Stimulated activated naive CD8-positive, alpha-beta T cell treated with anti-CD3 and anti-CD28 coated beads, Interleukin-15, amount 100 ng/mL, for 72 hours (primary cell): ENCODE results near the gene TMEM86B.

Experiments used
- ATAC-seq: fragments of 150-1000 bp; cut with Tn5 transposase; 2 replicates; pipeline ENCODE4 v1.10.0; 2021; ENCODE audit warnings: mild to moderate bottlenecking, moderate library complexity
- DNase-seq, 2 donors: peaks; one replicate each; pipeline ENCODE4 v3.0.0; 2021 to 2022
- H3K27ac Mint-ChIP-seq, 2 donors: one replicate each; pipeline ENCODE4 v1.8.0; 2022; ENCODE audit warnings: mild to moderate bottlenecking in 2 of 2, mixed read lengths in 2 of 2, moderate library complexity in 2 of 2
- H3K27me3 Mint-ChIP-seq: one replicate; pipeline ENCODE4 v1.8.0; 2022; ENCODE audit warnings: mixed read lengths
- H3K4me1 Mint-ChIP-seq: one replicate; pipeline ENCODE4 v1.8.0; 2022; ENCODE audit warnings: mild to moderate bottlenecking, mixed read lengths
- H3K4me3 Mint-ChIP-seq, 2 donors: one replicate each; pipeline ENCODE4 v1.8.0; 2022; ENCODE audit warnings: mild to moderate bottlenecking in 2 of 2, mixed read lengths in 2 of 2, moderate library complexity in 1 of 2
- H3K9me3 Mint-ChIP-seq, 2 donors: one replicate each; pipeline ENCODE4 v1.8.0; 2022; ENCODE audit warnings: mixed read lengths in 2 of 2

Gene TMEM86B

GRCh38 chr19:55250262-55251036 is 21.9 kb upstream of the TMEM86B start:
- Mint-ChIP-seq H3K9me3 (no peaks in the 10 kb centered on the region), H3K4me3 (peak overlapping the region; percentile 88 to 99), H3K27ac (peak overlapping the region; percentile 77 to 87), H3K27me3 (no peaks in the 10 kb centered on the region), H3K4me1 (peaks cover 70% of the 10 kb centered on the region)
- ATAC-seq (no peak), DNase-seq (no peak)

- H3K27me3 Mint-ChIP-seq = no peaks in the 10 kb centered on the region
- peaks cover 68% of the 10 kb centered on the region for H3K4me1 Mint-ChIP-seq
- no peak for ATAC-seq
- H3K9me3 Mint-ChIP-seq = no peaks in the 10 kb centered on the region
- DNase-seq = no peak
- no peak overlapping the region for H3K4me3 Mint-ChIP-seq
- no peak overlapping the region for H3K27ac Mint-ChIP-seq
Observed at GRCh38 chr19:55249841-55250240, 21.3 kb upstream of the TMEM86B start.

- Mint-ChIP-seq H3K4me3 (no peak overlapping the region), H3K4me1 (peaks cover 71% of the 10 kb centered on the region), H3K27ac (peak overlapping the region; percentile 68 to 93), H3K9me3 (no peaks in the 10 kb centered on the region), H3K27me3 (no peaks in the 10 kb centered on the region)
- ATAC-seq (no peak), DNase-seq (no peak)
Observed at GRCh38 chr19:55248704-55249103, 20.1 kb upstream of the TMEM86B start.

- H3K4me1 Mint-ChIP-seq = peaks cover 66% of the 10 kb centered on the region
- no peak overlapping the region for H3K4me3 Mint-ChIP-seq
- ATAC-seq (no peak), DNase-seq (no peak)
- H3K27me3 Mint-ChIP-seq = no peaks in the 10 kb centered on the region
- H3K9me3 Mint-ChIP-seq = no peaks in the 10 kb centered on the region
- peak overlapping the region in 1 of 2 donors; percentile 68 for H3K27ac Mint-ChIP-seq
Observed at GRCh38 chr19:55248166-55248675, 19.7 kb upstream of the TMEM86B start.

GRCh38 chr19:55247621-55248099 is 19.1 kb upstream of the TMEM86B start:
- H3K4me1 Mint-ChIP-seq = peaks cover 64% of the 10 kb centered on the region
- H3K27ac Mint-ChIP-seq = no peak overlapping the region
- H3K4me3 Mint-ChIP-seq = no peak overlapping the region
- no peaks in the 10 kb centered on the region for H3K27me3 Mint-ChIP-seq
- no peaks in the 10 kb centered on the region for H3K9me3 Mint-ChIP-seq
- no peak for DNase-seq
- no peak for ATAC-seq

GRCh38 chr19:55246462-55247451 is 18.2 kb upstream of the TMEM86B start:
- ATAC-seq (no peak), DNase-seq (no peak)
- Mint-ChIP-seq H3K4me3 (no peak overlapping the region), H3K4me1 (peaks cover 58% of the 10 kb centered on the region), H3K9me3 (no peaks in the 10 kb centered on the region), H3K27me3 (no peaks in the 10 kb centered on the region), H3K27ac (peak overlapping the region in 1 of 2 donors; percentile 25)

- H3K9me3 Mint-ChIP-seq = no peaks in the 10 kb centered on the region
- ATAC-seq (no peak), DNase-seq (no peak)
- H3K27me3 Mint-ChIP-seq = no peaks in the 10 kb centered on the region
- H3K4me1 Mint-ChIP-seq = peaks cover 44% of the 10 kb centered on the region
- no peak overlapping the region for H3K4me3 Mint-ChIP-seq
- H3K27ac Mint-ChIP-seq = no peak overlapping the region
Observed at GRCh38 chr19:55245236-55245904, 16.8 kb upstream of the TMEM86B start.

GRCh38 chr19:55244004-55244680 is 15.6 kb upstream of the TMEM86B start:
- ATAC-seq = no peak
- Mint-ChIP-seq H3K4me3 (no peak overlapping the region), H3K27ac (no peak overlapping the region), H3K9me3 (no peaks in the 10 kb centered on the region), H3K4me1 (peaks cover 34% of the 10 kb centered on the region), H3K27me3 (no peaks in the 10 kb centered on the region)
- DNase-seq = no peak

- H3K9me3 Mint-ChIP-seq = no peaks in the 10 kb centered on the region
Observed at GRCh38 chr19:55242517-55242916, 14.0 kb upstream of the TMEM86B start.

GRCh38 chr19:55241935-55242464 is 13.4 kb upstream of the TMEM86B start:
- H3K27ac Mint-ChIP-seq = peak overlapping the region in 1 of 2 donors; percentile 54
- no peak overlapping the region for H3K4me3 Mint-ChIP-seq
- no peaks in the 10 kb centered on the region for H3K9me3 Mint-ChIP-seq
- H3K4me1 Mint-ChIP-seq = peaks cover 19% of the 10 kb centered on the region
- DNase-seq (no peak), ATAC-seq (no peak)
- no peaks in the 10 kb centered on the region for H3K27me3 Mint-ChIP-seq

More at GRCh38 chr19:55242517-55242916, 14.0 kb upstream of the TMEM86B start:
- DNase-seq (no peak), ATAC-seq (peak; percentile 31)
- Mint-ChIP-seq H3K4me3 (no peak overlapping the region), H3K27me3 (no peaks in the 10 kb centered on the region), H3K27ac (peak overlapping the region in 1 of 2 donors; percentile 54), H3K4me1 (peaks cover 19% of the 10 kb centered on the region)

- H3K27me3 Mint-ChIP-seq = no peaks in the 10 kb centered on the region
- H3K9me3 Mint-ChIP-seq = no peaks in the 10 kb centered on the region
- H3K4me1 Mint-ChIP-seq = peaks cover 22% of the 10 kb centered on the region
- H3K4me3 Mint-ChIP-seq = no peak overlapping the region
- no peak overlapping the region for H3K27ac Mint-ChIP-seq
- ATAC-seq = no peak
- no peak for DNase-seq
Observed at GRCh38 chr19:55241143-55241934, 12.8 kb upstream of the TMEM86B start.

GRCh38 chr19:55240713-55241020 is 12.1 kb upstream of the TMEM86B start:
- no peaks in the 10 kb centered on the region for H3K9me3 Mint-ChIP-seq
- peaks cover 21% of the 10 kb centered on the region for H3K4me1 Mint-ChIP-seq
- H3K4me3 Mint-ChIP-seq = no peak overlapping the region
- no peaks in the 10 kb centered on the region for H3K27me3 Mint-ChIP-seq
- peak overlapping the region in 1 of 2 donors; percentile 83 for H3K27ac Mint-ChIP-seq
- ATAC-seq (no peak), DNase-seq (no peak)

- Mint-ChIP-seq H3K27ac (no peak overlapping the region), H3K27me3 (no peaks in the 10 kb centered on the region), H3K4me1 (peaks cover 21% of the 10 kb centered on the region), H3K9me3 (no peaks in the 10 kb centered on the region), H3K4me3 (no peak overlapping the region)
- ATAC-seq (no peak), DNase-seq (no peak)
Observed at GRCh38 chr19:55239004-55239403, 10.4 kb upstream of the TMEM86B start.

- Mint-ChIP-seq H3K9me3 (no peaks in the 10 kb centered on the region), H3K27ac (no peak overlapping the region), H3K27me3 (no peaks in the 10 kb centered on the region), H3K4me1 (peaks cover 19% of the 10 kb centered on the region), H3K4me3 (no peak overlapping the region)
- ATAC-seq (no peak), DNase-seq (no peak)
Observed at GRCh38 chr19:55238030-55238429, 9.5 kb upstream of the TMEM86B start.
